OCI-M2 (cell line): Measurements from ENCODE around the gene TEK.
"Not testable (repeated sequence)": the region's sequence is repeated elsewhere in the genome, so short reads cannot be mapped to it uniquely, and the experiment has no call there.

ENCODE experiments used
- DNase-seq: peaks from one replicate; lab custom pipeline; 2025; ENCODE audit not compliant: unreplicated experiment; lab: John Stamatoyannopoulos, UW

TEK gene

DNA sequence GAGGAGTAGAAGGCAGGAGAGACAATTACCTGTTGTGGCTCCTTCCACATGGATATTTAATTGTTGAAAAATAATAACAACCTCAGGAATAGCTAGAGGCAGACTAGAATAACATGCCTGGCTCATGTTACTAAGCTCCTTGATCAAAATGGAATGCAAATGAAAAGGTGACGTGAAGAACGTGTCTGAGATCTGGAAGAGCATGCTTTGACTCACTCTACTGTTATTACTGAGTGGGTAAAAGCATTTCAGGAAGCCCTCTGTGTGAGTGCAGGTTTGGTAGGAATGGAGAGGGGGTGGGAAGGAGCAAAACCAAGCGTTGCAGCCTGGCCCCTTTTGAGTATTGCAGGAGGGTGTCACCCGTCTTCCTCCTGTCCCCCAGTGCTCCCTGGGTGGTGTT is 103.2 kb downstream of the TEK start:
- DNase-seq = no peak

DNA sequence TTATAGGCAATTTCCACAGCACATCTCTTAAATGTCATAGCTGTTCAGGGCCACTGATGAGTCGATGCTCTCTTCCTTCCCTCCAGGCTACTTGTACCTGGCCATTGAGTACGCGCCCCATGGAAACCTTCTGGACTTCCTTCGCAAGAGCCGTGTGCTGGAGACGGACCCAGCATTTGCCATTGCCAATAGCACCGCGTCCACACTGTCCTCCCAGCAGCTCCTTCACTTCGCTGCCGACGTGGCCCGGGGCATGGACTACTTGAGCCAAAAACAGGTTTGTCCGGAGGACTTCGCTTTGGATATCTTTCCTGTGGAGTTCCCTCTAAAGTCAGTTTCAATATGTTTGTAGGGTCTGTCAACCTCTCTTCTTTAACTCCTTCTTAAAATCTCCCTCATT is 103.6 kb downstream of the TEK start:
- no peak for DNase-seq

DNA sequence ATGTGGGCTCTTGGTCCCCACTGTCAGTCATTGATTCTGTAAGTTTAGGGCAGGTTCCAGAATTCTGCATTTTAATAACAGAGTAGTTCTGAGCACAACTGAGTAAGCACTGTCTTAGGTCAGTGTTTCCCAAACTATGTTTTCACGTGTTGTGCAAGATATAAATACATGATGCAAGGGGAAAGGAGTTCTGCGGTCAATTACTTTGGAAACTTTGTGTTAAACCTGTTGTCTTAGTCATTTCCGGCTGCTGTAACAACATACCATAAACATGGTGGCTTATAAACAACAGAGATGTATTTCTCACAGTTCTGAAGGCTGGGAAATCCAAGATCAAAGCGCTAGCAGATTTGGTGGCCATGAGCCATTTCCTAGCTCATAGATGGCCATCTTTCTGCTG is 118.2 kb downstream of the TEK start:
- DNase-seq = no peak

DNA sequence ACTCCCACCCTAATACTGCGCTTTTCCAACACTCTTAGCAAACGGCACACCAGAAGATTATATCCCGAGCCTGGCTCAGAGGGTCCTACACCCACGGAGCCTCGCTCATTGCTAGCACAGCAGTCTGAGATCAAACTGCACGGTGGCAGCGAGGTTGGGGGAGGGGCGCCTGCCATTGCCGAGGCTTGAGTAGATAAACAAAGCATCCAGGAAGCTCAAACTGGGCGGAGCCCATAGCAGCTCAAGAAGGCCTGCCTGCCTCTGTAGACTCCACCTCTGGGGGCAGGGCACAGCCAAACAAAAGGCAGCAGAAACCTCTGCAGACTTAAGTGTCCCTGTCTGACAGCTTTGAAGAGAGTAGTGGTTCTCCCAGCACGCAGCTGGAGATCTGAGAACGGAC is 130.6 kb downstream of the TEK start:
- not testable (repeated sequence) for DNase-seq

DNA sequence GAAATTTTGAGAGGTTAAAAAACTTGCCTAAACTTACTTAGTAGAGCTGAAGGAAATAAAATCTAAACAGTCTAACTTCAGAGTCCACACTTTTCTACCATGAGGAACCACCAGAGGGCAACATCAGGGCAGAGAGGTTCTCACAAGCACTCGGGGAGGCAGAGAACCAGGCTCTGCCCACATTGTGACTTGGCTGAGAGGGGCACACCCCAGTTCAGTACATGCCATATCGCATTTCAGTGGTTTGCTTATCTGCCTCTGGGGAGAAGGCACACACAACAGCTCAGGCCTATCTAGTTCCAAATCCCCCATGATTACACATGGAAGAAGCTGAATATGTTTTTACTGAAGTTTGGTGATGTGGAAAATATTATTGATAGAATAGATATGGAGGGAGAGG is 138.7 kb downstream of the TEK start:
- DNase-seq = no peak

DNA sequence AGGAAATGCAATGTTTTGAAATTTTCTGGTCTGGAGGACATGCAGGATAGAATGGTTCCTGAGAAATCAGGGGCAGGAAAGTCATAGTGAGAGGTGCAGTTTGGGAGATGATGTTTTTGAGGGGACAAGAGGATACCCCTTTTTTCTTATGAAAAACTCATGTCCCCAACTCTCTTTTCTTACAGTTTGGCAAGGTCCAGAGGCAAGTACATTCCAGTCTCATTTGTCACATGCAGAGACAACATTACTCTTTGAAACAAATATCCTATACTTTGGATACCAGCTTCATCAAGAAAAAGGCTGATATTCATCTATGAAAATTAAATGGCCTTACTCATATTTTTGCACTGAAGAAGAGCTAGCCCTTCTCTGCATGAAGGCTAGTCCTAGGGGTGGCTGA is 139.7 kb downstream of the TEK start:
- no peak for DNase-seq

DNA sequence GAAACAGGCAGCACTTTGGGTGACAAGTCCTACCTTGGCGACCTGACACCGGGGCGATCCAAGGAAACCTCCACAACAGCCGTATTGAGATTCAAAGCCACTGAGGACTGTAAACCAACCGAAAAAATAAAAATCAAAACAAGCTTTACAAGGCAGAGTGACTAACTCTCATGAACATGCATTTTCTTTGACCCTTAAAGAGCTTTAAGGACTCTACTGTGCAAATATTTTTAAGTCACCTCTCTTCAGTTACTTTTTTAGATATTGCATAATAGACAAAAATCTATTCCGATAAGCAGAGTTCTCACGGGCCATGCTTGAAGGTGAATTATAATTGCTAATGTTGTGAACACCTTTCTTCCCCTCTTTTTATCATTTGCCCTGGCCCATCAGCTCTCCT is 149.6 kb downstream of the TEK start:
- DNase-seq = no peak

DNA sequence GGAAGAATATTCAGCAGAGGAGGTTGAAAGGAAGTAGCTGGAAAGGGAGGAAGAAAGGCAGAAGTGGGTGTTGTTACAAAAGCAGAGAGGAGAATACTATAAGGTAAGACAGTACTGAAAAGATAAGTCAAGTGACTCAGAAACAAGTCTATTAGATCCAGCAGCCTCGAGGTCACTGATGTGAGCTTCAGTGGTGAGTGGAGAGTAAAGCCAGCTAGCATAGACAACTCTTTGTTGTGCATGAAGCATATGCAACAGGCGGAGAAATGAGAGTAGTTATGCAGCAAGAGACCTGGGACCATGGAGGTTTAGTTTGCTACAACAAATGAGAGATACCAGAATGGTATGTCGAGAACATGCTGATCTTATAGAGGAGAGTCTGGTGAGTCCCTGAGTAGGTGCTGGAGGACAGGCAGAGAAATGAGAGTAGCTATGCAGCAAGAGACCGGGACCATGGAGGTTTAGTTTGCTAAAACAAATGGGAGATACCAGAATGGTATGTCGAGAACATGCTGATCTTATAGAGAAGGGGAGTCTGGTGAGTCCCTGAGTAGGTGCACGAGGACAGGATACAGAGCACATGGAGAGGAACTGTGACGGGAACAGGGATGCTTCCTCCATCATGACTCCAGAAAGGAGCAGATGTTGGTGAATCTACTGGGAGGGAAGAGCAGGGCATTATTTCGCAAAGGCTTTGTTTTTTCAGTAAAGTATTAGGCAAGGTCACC is 151.9 kb downstream of the TEK start:
- no peak for DNase-seq

DNA sequence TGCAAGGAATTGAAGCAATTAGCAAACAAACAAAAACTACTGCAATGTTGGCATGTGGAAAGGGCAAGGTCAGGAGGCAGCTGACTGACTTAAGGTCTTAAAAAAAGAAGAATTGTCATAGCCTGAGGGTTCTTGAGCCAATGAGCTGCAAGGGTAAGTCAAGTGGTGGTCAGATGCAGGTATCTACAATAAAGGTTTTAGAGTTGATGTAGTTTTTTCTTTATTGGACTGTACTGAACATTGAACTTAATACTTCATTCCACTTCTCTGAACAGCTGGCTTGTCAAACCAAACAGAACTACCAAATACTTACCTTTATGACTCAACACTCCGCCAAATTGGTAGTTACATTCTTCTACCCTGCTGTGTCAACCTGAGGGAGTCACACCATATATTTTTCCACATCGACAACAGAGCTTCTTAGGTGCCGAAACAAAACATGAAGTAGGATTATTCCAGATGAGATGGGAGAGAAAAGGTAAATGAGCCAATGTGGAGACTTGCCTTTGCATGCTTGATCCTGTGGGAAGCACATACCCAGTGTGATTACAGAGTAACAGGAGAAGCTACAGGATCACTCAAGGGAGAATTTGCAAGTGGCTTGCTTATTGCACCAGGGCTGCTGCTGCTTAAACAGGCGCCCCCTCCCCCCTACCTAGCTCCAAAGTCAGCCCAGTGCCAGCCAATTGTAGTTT is 152.6 kb downstream of the TEK start:
- DNase-seq = no peak

DNA sequence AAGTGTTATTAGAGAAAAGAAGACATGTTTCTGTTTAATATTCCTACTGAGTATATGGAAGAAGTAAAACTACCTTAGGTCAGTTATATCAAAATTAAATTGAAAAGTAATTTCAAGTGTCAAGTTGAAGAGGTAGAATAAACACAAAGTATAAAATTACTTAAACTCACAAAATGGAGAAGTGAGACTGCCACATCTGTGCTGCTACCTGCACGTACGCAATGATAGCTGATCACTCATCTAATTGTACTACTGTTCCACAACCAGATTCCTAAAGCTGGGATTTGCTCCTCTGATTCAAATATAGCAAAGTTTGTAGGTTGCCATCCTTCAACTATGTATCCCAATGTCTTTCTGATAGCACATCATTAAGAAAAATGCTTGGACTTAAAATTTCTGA is 163.1 kb downstream of the TEK start:
- DNase-seq = no peak

DNA sequence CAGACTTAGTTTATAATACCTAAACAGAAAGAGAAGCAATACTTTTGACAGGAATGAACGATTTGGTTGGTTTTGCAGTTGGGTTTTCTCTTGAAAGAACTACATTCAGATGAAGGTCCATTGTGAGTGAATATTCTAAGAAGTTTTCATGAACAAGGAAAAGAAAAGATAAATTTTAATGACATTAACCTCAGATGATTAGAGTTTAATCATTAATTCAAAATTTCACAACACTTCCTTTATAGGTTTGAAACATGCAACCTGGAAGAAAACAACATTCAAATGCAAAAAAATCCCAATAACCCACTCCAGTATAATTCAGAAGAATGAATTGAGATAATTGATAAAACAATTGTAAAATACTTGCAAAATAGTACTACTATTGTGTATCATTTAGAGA is 164.2 kb downstream of the TEK start:
- no peak for DNase-seq

DNA sequence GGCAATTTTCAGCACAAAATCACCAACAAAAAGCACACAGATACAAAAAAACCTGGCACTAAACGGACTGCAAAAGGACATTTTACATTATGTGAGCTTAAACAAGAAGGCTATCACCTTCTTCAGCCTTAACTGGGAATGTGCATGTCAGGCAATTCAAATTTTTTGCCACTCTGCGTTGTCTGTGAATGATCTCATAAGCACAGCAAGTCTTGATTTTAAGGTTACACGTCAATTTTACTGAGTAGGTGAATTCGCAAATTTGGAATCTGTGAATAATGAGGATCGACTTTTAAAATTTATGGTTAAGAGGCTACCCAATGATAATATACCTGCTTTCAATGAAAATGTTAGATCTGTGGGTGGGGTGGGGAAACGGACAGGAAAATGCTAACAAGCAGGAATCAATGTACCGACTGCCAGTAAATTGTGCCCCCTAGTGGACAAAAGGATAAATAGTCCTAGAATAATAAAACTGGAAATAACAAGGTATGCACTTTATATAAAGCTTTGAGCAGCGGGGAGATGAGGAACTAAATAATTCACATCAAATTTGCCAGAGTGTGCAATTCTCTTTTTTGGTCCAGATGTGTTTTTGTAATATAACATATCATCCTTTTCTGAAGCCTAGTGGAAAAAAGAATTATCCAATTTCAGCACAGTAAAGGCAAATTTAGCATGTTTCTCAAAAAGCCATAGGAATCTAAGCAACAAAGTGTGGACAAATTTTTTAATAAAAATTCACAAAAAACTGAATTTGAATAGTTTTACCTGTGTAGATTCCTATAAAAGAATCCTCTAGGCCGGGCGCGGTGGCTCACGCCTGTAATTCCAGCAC is 167.4 kb downstream of the TEK start:
- no peak for DNase-seq

DNA sequence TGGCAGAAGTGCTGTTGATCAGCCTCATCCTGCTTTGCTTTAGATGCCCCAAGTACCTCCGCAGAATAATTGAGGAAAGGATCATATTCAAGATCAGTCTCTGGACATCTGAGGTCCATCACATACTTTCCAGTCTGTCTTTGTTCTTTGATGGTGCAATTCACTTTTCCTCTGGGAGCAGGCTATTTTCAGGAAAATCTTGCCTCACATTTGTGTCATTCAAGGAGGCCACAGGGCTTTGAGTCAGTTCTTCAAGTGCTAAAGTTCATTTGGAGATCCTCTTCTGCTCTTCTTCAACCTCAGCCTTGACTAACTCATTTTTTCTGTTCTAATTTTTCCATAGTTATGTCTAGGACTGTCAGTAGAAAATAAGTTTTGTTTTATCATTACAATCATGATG is 169.3 kb downstream of the TEK start:
- no peak for DNase-seq

DNA sequence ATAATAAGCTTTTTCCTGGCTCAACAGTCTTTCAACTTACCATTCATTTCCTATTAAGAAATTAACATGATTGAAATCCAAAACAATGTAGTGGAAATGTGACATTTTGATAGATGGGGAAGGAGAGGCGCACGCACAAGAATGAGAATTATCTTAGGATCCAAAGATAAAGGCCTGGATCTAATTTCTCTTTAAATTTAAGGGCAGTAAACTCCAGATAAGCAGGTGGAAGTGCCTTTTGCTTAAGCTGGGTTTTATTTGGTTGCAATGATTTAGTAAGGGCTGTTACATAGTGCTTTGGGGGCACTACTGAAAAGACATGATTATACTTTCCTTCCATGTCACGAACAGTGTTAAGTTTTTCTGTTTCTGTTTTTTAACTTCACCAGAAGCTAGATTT is 170.6 kb downstream of the TEK start:
- no peak for DNase-seq
